Breast epithelium (tissue), 4 donors: ENCODE results near the gene ZNF823. TPM values are rescaled to one million over a fixed set of nuclear protein-coding genes. Genes with fewer than 3 reads are reported as not detected.
"Not testable (repeated sequence)": the region's sequence is repeated elsewhere in the genome, so short reads cannot be mapped to it uniquely, and the experiment has no call there.

ENCODE experiments used
- DNase-seq, 2 donors: peaks; one replicate each; pipeline ENCODE4 v3.0.0-alpha.2; 2019; ENCODE audit warnings: low spot score in 2 of 2
- H3K27ac ChIP-seq, 2 donors: fragments of 200-600 bp; sonication (generic) in 1 of 2; one replicate each; pipeline ENCODE4 v1.5.1; 2016 to 2019; ENCODE audit warnings: mild to moderate bottlenecking in 1 of 2
- H3K27me3 ChIP-seq, 2 donors: fragments of 200-600 bp; sonication (generic) in 1 of 2; one replicate each; pipeline versions ENCODE4 v1.5.1 to v1.6.0; 2017 to 2019; ENCODE audit warnings: control low read depth in 1 of 2, mild to moderate bottlenecking in 1 of 2
- H3K36me3 ChIP-seq: fragments of 200-600 bp; one replicate; pipeline ENCODE4 v1.5.1; 2019
- H3K4me1 ChIP-seq, 2 donors: fragments of 200-600 bp; sonication (generic); one replicate each; pipeline ENCODE4 v1.5.1; 2016 to 2019; ENCODE audit warnings: control low read depth in 1 of 2
- H3K4me3 ChIP-seq, 3 donors: fragments of 200-600 bp; sonication (generic); 1 replicate in 2 of 3; 2 replicates in 1 of 3; pipeline ENCODE4 v1.5.1; 2016 to 2019; ENCODE audit warnings: mild to moderate bottlenecking in 3 of 3, moderate library complexity in 2 of 3
- H3K9me3 ChIP-seq, 2 donors: fragments of 200-600 bp; sonication (generic) in 1 of 2; one replicate each; pipeline ENCODE4 v1.5.1; 2016 to 2019; ENCODE audit warnings: control low read depth in 1 of 2
- CTCF ChIP-seq, 3 donors: fragments of 450-650 bp; IDR thresholded peaks; one replicate each; pipeline ENCODE4 v1.5.1; 2016 to 2017; ENCODE audit warnings: antibody characterized with exemption in 3 of 3, mild to moderate bottlenecking in 3 of 3, moderate library complexity in 3 of 3
- POLR2A ChIP-seq: fragments of 450-650 bp; IDR thresholded peaks from one replicate; pipeline ENCODE4 v1.6.1; 2016; ENCODE audit warnings: antibody characterized with exemption, mild to moderate bottlenecking, moderate library complexity
- POLR2AphosphoS5 ChIP-seq, 3 donors: sonication (generic); formaldehyde crosslinking; IDR thresholded peaks; one replicate each; pipeline ENCODE4 v1.6.1; 2017; ENCODE audit warnings: antibody characterized with exemption in 3 of 3
- intact Hi-C: fragments of 100-400 bp; cut with DNase I; formaldehyde crosslinking; loops from one replicate; pipeline ENCODE4 v1.15.1; 2023; ENCODE audit warnings: low total_unique reads
- total RNA-seq, 3 donors: library from RNA; depleted of rRNA; stranded (reverse); fragments of >200 nt; gene quantifications; one replicate each; pipeline ENCODE4 v1.1.0, GENCODE V29; 2016

The ZNF823 gene
- total RNA-seq, 3 donors from 2014 or later, result 10.4 to 20.9 (median 13.1) TPM

DNA sequence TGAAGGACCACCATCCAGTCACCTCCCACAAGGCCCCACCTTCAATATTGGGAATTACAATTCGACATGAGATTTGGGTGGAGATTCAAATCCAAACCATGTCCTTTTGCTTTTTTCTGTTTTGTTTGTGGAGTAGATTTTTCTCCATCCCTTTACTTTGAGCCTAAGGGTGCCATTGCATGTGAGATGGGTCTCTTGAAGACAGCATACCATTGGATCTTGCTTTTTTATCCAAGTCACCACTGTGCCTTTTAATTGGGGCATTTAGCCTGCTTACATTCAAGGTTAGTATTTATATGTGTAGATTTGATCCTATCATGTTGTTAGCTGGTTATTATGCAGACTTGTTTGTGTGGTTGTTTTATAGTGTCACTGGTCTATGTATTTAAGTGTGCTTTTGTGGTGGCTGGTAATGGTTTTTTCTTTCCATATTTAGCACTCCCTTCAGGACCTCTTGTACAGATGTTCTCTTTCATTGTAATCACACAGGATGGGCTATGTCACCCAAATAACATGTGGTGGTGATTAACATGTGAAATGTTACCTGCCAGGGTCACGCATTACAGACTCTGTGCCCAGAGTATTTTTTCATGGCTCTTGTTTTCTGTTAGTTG is 58.0 kb downstream of the ZNF823 start:
- Histone ChIP-seq H3K9me3 (peaks cover 38 to 51% of the 10 kb centered on the region in 2 donors), H3K27ac (no peak overlapping the region), H3K4me1 (no peaks in the 10 kb centered on the region), H3K36me3 (no peaks in the 10 kb centered on the region), H3K4me3 (no peak overlapping the region), H3K27me3 (no peaks in the 10 kb centered on the region)
- DNase-seq, result no peak
- no peak for TF ChIP-seq POLR2AphosphoS5 (IDR thresholded peaks at IDR 0.05)
- TF ChIP-seq POLR2A, result no peak
- TF ChIP-seq CTCF (IDR thresholded peaks at IDR 0.05), result no peak
- intact Hi-C loops, result no loop called here

DNA sequence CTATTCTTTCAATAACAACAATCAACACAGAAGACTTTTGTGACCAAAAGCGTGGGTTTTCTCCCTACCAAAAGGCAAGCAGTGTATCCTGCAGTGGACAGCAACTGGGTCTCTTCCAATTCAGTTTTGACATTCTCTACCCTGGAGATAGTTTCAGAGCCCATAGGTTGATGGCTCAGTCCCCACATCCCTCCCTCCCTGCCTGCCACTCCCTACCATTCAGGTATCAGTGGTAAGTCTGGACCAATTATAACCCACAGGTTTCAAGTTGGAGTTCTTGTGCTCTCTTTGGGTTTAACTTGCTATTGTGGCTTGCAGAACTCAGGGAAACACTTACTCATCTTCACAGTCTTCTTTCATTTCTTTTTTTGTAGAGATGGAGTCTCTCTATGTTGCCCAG is 60.2 kb downstream of the ZNF823 start:
- Histone ChIP-seq H3K27me3 (no peaks in the 10 kb centered on the region), H3K36me3 (no peaks in the 10 kb centered on the region), H3K27ac (no peak overlapping the region), H3K4me3 (no peak overlapping the region), H3K9me3 (peaks cover 26 to 33% of the 10 kb centered on the region in 2 donors), H3K4me1 (no peaks in the 10 kb centered on the region)
- no peak for TF ChIP-seq CTCF (IDR thresholded peaks at IDR 0.05)
- intact Hi-C loops, result no loop called here
- DNase-seq, result no peak

- DNase-seq, H3K4me3 ChIP-seq, intact Hi-C loops, H3K27ac ChIP-seq, H3K36me3 ChIP-seq, H3K27me3 ChIP-seq, H3K4me1 ChIP-seq: not testable (repeated sequence)
- H3K9me3 ChIP-seq, result peaks cover 24 to 40% of the 10 kb centered on the region in 2 donors
These were observed 61.8 kb downstream of the ZNF823 start for GRCh38 chr19:11676661-11677600.

- TF ChIP-seq POLR2A, result no peak
- TF ChIP-seq POLR2AphosphoS5 (IDR thresholded peaks at IDR 0.05), result no peak
- no peak for TF ChIP-seq CTCF (IDR thresholded peaks at IDR 0.05)
- Histone ChIP-seq H3K27ac (no peak overlapping the region), H3K4me1 (no peaks in the 10 kb centered on the region), H3K27me3 (no peaks in the 10 kb centered on the region), H3K9me3 (peaks cover 13 to 37% of the 10 kb centered on the region in 2 donors), H3K36me3 (no peaks in the 10 kb centered on the region), H3K4me3 (no peak overlapping the region)
- intact Hi-C loops, result no loop called here
- DNase-seq, result no peak
These were observed 63.2 kb downstream of the ZNF823 start for GRCh38 chr19:11675569-11675968.

DNA sequence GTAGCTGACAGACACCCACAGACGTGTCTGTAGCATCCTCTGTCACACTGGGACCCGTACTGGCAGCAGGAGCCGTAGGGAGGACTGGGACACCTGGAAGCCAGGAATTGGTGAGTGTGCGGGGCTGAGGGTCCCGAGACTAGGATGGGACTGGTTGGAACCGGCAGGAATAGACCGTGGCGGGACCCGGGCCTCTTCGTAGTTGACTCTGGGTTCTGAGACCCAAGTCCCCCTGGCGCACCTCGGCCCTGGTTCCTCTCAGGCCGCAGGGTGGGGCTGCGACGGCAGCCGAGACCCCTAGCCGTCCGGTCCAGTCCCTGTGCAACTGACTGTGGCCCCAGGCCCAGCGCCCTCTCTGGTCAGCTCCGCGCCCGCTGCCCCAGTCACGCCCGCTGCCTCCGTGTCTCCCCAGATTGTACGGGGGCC is 64.7 kb downstream of the ZNF823 start:
- Histone ChIP-seq H3K4me1 (no peaks in the 10 kb centered on the region), H3K9me3 (peaks cover 0 to 26% of the 10 kb centered on the region in 2 donors), H3K4me3 (peak overlapping the region; percentile 36 to 64 (median 53)), H3K27ac (no peak overlapping the region), H3K36me3 (no peaks in the 10 kb centered on the region), H3K27me3 (no peaks in the 10 kb centered on the region)
- TF ChIP-seq POLR2A, result no peak
- no peak for TF ChIP-seq CTCF (IDR thresholded peaks at IDR 0.05)
- no peak for TF ChIP-seq POLR2AphosphoS5 (IDR thresholded peaks at IDR 0.05)
- intact Hi-C loops, result no loop called here
- DNase-seq, result no peak
